HepG2 (cell line): ENCODE data around the gene MED12L. TPM values are rescaled to one million over a fixed set of nuclear protein-coding genes. Genes with fewer than 3 reads are reported as not detected.

Experiments used
- ATAC-seq: fragments of 200-7000 bp; cut with Tn5 transposase; 3 replicates; pipeline ENCODE4 v1.9.1; 2020; ENCODE audit warnings: mild to moderate bottlenecking, moderate library complexity
- BruUV-seq: library from RNA; stranded (reverse); fragments of 400-500 nt; replicated peaks from 2 replicates; lab custom pipeline; 2021; lab: Mats Ljungman, UMichigan
- CTCF ChIA-PET: fragments of 300-600 bp; formaldehyde crosslinking; extraction: SDS; loops from one replicate; lab custom pipeline; 2021; ENCODE audit warnings: low total read pairs, inconsistent platforms, low intra/inter-chr PET ratio; lab: Yijun Ruan, JAX
- POLR2A ChIA-PET: fragments of 350-600 bp; sonication (Branson Sonifier 250); formaldehyde crosslinking; loops from one replicate; lab custom pipeline; 2020; ENCODE audit warnings: antibody characterized with exemption, inconsistent platforms; lab: Yijun Ruan, JAX
- DNase-seq: peaks from one replicate; pipeline ENCODE4 v3.0.0-alpha.2; 2015; ENCODE audit warnings: low spot score
- FAIRE-seq: peaks from 3 replicates; lab custom pipeline; 2011; peaks lifted over from hg19 to GRCh38; lab: Jason Lieb, UNC
- H2AFZ ChIP-seq: one replicate; pipeline ENCODE4 v1.6.1; 2011; ENCODE audit warnings: low read length, inconsistent platforms
- H3K27ac ChIP-seq: fragments of 300-600 bp; 3 replicates; pipeline ENCODE4 v1.8.0; 2011; ENCODE audit warnings: mixed run types, mild to moderate bottlenecking, mixed read lengths, low read length, inconsistent platforms; ENCODE audit not compliant: insufficient read depth; ENCODE audit errors: extremely low read length
- H3K27me3 ChIP-seq, 2 experiments: fragments of 200-600 bp in 1 of 2; 2 replicates in 1 of 2; 3 replicates in 1 of 2; pipeline versions ENCODE4 v1.6.0 to v1.8.0; 2011; ENCODE audit warnings: low read length in 2 of 2, mild to moderate bottlenecking in 2 of 2, moderate library complexity in 2 of 2, inconsistent platforms in 1 of 2; ENCODE audit not compliant: insufficient read depth in 2 of 2, control insufficient read depth in 1 of 2
- H3K36me3 ChIP-seq, 2 experiments: fragments of 200-600 bp in 1 of 2; replicated peaks in 1 of 2; 2 replicates in 1 of 2; 3 replicates in 1 of 2; pipeline versions ENCODE4 v1.5.1 to v1.8.0; 2011; ENCODE audit warnings: low read length in 2 of 2, inconsistent platforms in 1 of 2; ENCODE audit not compliant: insufficient read depth in 2 of 2, control insufficient read depth in 1 of 2
- H3K4me1 ChIP-seq: 2 replicates; pipeline ENCODE4 v1.5.1; 2012; ENCODE audit warnings: low read length, inconsistent platforms; ENCODE audit not compliant: insufficient read depth
- H3K4me2 ChIP-seq: 2 replicates; pipeline ENCODE4 v1.6.0; 2011; ENCODE audit warnings: low read depth, low read length, inconsistent platforms
- H3K4me3 ChIP-seq, 3 experiments: fragments of 200-600 bp in 1 of 3; sonication (generic), shearing (Covaris generic) in 1 of 3; replicated peaks in 1 of 3; 2 replicates each; pipeline ENCODE4 v1.5.1; 2011 to 2016; ENCODE audit warnings: low read length in 3 of 3, inconsistent platforms in 2 of 3, low read depth in 2 of 3, mild to moderate bottlenecking in 2 of 3, control low read depth in 1 of 3, mixed read lengths in 1 of 3; ENCODE audit not compliant: insufficient read depth in 1 of 3
- H3K79me2 ChIP-seq: one replicate; pipeline ENCODE4 v1.6.1; 2011; ENCODE audit warnings: low read length, inconsistent platforms; ENCODE audit not compliant: insufficient read depth
- H3K9ac ChIP-seq: 2 replicates; pipeline ENCODE4 v1.6.0; 2011; ENCODE audit warnings: mild to moderate bottlenecking, low read depth, low read length, inconsistent platforms; ENCODE audit not compliant: insufficient read depth
- H3K9me3 ChIP-seq: 2 replicates; pipeline ENCODE4 v1.5.1; 2012; ENCODE audit warnings: mild to moderate bottlenecking, low read length
- H4K20me1 ChIP-seq: 2 replicates; pipeline ENCODE4 v1.6.0; 2011; ENCODE audit warnings: inconsistent platforms, mild to moderate bottlenecking, low read length, moderate library complexity; ENCODE audit not compliant: insufficient read depth
- HMGA1 ChIP-seq: sonication (generic); formaldehyde crosslinking; conservative IDR thresholded peaks from 2 replicates; pipeline ENCODE4 v1.4.0; 2020; ENCODE audit warnings: missing genetic modification reagents
- HOXA3 ChIP-seq: sonication (generic); formaldehyde crosslinking; IDR thresholded peaks from 2 replicates; pipeline ENCODE4 v1.5.0; 2020; ENCODE audit warnings: missing genetic modification reagents
- HOXA5 ChIP-seq: sonication (generic); formaldehyde crosslinking; IDR thresholded peaks from 2 replicates; pipeline ENCODE4 v1.4.0; 2020; ENCODE audit warnings: missing genetic modification reagents
- PAWR ChIP-seq: sonication (generic); formaldehyde crosslinking; IDR thresholded peaks from 2 replicates; pipeline ENCODE4 v1.4.0; 2020; ENCODE audit warnings: missing genetic modification reagents, mild to moderate bottlenecking, borderline replicate concordance
- SSRP1 ChIP-seq: IDR thresholded peaks from 2 replicates; pipeline ENCODE4 v1.6.1; 2016; ENCODE audit warnings: control low read depth
- ZBTB7B ChIP-seq: sonication (generic); formaldehyde crosslinking; IDR thresholded peaks from 2 replicates; pipeline ENCODE4 v1.4.0; 2020; ENCODE audit warnings: missing genetic modification reagents
- ZMYM2 ChIP-seq: sonication (generic); formaldehyde crosslinking; IDR thresholded peaks from 2 replicates; pipeline ENCODE4 v1.8.0; 2022; ENCODE audit warnings: mild to moderate bottlenecking, missing genetic modification reagents
- ZNF430 ChIP-seq: sonication (generic); formaldehyde crosslinking; IDR thresholded peaks from 2 replicates; pipeline ENCODE4 v1.9.0; 2021; ENCODE audit warnings: mild to moderate bottlenecking, missing genetic modification reagents
- ZNF672 ChIP-seq: sonication (generic); formaldehyde crosslinking; IDR thresholded peaks from 2 replicates; pipeline ENCODE4 v1.8.1; 2022; ENCODE audit warnings: missing genetic modification reagents
- ZNF737 ChIP-seq: sonication (generic); formaldehyde crosslinking; IDR thresholded peaks from 2 replicates; pipeline ENCODE4 v1.5.0; 2020; ENCODE audit warnings: missing genetic modification reagents, mild to moderate bottlenecking, borderline replicate concordance
- WGBS: methylation state at CpG from one replicate; pipeline ENCODE4 v1.1.6; 2017; ENCODE audit warnings: low lambda C conversion rate; 5-methylcytosine and 5-hydroxymethylcytosine counted together
- in situ Hi-C: cut with HindIII; loops from 2 replicates; pipeline ENCODE4 v1.10.0; 2017; ENCODE audit warnings: low pct_unique_long_range_greater_than_20kb; ENCODE audit not compliant: extremely low pct_ligation_motif_present
- intact Hi-C: fragments of 100-400 bp; cut with micrococcal nuclease; formaldehyde crosslinking; loops from one replicate; pipeline ENCODE4 v1.10.0; 2022; ENCODE audit not compliant: unreplicated experiment
- polyA plus RNA-seq, 8 experiments: library from polyadenylated mRNA; depleted of rRNA in 3 of 8; stranded (reverse) in 7 of 8; unstranded in 1 of 8; fragments of >200 nt; fragmentation: Illumina TruSeq in 4 of 8; extraction: Trizol in 4 of 8; gene quantifications; 2 replicates each; pipeline versions ENCODE4 v1.2.1 to v1.2.3, GENCODE V29; 2011 to 2016; ENCODE audit warnings: low read depth in 4 of 8, missing spikeins in 1 of 8, mixed read lengths in 1 of 8; ENCODE audit not compliant: insufficient read depth in 1 of 8
- total RNA-seq, 5 experiments: library from RNA; depleted of rRNA; stranded (reverse); fragments of >200 nt; fragmentation: Illumina TruSeq; extraction: Trizol; gene quantifications; 2 replicates each; pipeline ENCODE4 v1.2.3, GENCODE V29; 2016; ENCODE audit warnings: low read depth in 1 of 5
- TF ChIP-seq, protein P1 (sequence below): sonication (generic); formaldehyde crosslinking; IDR thresholded peaks from 2 replicates; pipeline ENCODE4 v1.9.0; 2021; ENCODE audit warnings: missing genetic modification reagents, borderline replicate concordance
- TF ChIP-seq, protein P2 (sequence below): sonication (generic); formaldehyde crosslinking; IDR thresholded peaks from 2 replicates; pipeline ENCODE4 v1.8.1; 2023; ENCODE audit warnings: mild to moderate bottlenecking, missing genetic modification reagents
- TF ChIP-seq, protein P3 (sequence below): sonication (generic); formaldehyde crosslinking; IDR thresholded peaks from 2 replicates; pipeline ENCODE4 v1.4.0; 2020; ENCODE audit warnings: missing genetic modification reagents
- TF ChIP-seq, protein P4 (sequence below): sonication (generic); formaldehyde crosslinking; conservative IDR thresholded peaks from 2 replicates; pipeline ENCODE4 v1.4.0; 2020; ENCODE audit warnings: missing genetic modification reagents
- TF ChIP-seq, protein P5 (sequence below): sonication (generic); formaldehyde crosslinking; IDR thresholded peaks from 2 replicates; pipeline ENCODE4 v1.4.0; 2020; ENCODE audit warnings: mild to moderate bottlenecking, missing genetic modification reagents

MED12L gene
- total and polyA plus RNA-seq, 2 of the 13 experiments (the other 11 are each of a cell fraction or from before 2014, with no cell fraction given) = 0.07 to 0.64 TPM

DNA sequence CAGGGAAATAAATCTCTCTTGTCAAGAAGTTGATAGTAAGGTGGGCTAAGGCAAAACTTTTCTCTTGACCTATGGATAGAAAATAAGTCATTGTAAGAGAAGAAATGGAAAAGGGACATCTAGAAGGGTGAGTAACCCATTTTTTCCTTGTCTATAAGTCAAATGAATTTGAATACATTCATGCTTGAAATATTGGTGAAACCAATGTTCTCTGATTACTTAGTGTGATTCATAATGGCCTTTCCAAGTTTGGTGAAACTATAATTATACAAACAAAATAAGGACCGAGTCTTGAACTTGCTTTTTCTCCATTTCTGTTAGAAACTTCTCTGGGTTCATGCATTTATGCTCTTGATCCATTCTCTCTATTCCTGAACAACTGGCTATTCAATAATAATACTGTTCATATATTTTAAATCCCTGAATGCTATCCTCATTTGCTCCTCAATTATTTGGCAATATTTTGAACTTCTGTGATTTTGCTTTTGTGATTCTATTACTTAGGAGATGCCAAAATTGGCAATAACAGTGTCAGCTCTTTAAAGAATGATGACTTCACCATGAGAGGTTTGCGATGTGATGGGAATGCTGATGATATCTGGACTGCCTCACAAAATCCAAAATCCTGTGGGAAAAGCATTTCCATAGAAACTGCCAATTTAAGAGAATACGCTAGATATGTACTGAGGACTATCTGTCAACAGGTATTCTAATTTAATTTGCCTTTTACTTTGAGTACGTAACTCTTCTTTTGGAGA is 286.8 kb downstream of the MED12L start:
- in situ Hi-C loops (no loop called here), intact Hi-C loops (no loop called here)
- Histone ChIP-seq H3K9ac (no peak overlapping the region), H3K27me3 (no peaks in the 10 kb centered on the region), H4K20me1 (no peaks in the 10 kb centered on the region), H3K9me3 (no peaks in the 10 kb centered on the region), H3K4me3 (no peak overlapping the region), H3K36me3 (no peaks in the 10 kb centered on the region), H3K27ac (no peak overlapping the region), H3K4me1 (no peaks in the 10 kb centered on the region), H2AFZ (no peak overlapping the region), H3K79me2 (no peaks in the 10 kb centered on the region), H3K4me2 (no peak overlapping the region)
- 27% methylated on average over 4 of the region's 4 CpGs for WGBS
- ChIA-PET POLR2A (no interaction called here), CTCF (no interaction called here)
- FAIRE-seq (no peak), ATAC-seq (no peak), DNase-seq (no peak)
- no TSS peak for BruUV-seq
- TF ChIP-seq HOXA3 (CRISPR knock-in tag) = no peak
- TF ChIP-seq, protein P1, sequence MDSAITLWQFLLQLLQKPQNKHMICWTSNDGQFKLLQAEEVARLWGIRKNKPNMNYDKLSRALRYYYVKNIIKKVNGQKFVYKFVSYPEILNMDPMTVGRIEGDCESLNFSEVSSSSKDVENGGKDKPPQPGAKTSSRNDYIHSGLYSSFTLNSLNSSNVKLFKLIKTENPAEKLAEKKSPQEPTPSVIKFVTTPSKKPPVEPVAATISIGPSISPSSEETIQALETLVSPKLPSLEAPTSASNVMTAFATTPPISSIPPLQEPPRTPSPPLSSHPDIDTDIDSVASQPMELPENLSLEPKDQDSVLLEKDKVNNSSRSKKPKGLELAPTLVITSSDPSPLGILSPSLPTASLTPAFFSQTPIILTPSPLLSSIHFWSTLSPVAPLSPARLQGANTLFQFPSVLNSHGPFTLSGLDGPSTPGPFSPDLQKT (CRISPR knock-in tag) = no peak
- TF ChIP-seq ZBTB7B (CRISPR knock-in tag) = no peak
- TF ChIP-seq, protein P2, sequence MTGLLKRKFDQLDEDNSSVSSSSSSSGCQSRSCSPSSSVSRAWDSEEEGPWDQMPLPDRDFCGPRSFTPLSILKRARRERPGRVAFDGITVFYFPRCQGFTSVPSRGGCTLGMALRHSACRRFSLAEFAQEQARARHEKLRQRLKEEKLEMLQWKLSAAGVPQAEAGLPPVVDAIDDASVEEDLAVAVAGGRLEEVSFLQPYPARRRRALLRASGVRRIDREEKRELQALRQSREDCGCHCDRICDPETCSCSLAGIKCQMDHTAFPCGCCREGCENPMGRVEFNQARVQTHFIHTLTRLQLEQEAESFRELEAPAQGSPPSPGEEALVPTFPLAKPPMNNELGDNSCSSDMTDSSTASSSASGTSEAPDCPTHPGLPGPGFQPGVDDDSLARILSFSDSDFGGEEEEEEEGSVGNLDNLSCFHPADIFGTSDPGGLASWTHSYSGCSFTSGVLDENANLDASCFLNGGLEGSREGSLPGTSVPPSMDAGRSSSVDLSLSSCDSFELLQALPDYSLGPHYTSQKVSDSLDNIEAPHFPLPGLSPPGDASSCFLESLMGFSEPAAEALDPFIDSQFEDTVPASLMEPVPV = no peak
- TF ChIP-seq ZMYM2 = no peak
- TF ChIP-seq, protein P3, sequence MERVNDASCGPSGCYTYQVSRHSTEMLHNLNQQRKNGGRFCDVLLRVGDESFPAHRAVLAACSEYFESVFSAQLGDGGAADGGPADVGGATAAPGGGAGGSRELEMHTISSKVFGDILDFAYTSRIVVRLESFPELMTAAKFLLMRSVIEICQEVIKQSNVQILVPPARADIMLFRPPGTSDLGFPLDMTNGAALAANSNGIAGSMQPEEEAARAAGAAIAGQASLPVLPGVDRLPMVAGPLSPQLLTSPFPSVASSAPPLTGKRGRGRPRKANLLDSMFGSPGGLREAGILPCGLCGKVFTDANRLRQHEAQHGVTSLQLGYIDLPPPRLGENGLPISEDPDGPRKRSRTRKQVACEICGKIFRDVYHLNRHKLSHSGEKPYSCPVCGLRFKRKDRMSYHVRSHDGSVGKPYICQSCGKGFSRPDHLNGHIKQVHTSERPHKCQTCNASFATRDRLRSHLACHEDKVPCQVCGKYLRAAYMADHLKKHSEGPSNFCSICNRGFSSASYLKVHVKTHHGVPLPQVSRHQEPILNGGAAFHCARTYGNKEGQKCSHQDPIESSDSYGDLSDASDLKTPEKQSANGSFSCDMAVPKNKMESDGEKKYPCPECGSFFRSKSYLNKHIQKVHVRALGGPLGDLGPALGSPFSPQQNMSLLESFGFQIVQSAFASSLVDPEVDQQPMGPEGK = no peak
- no peak for TF ChIP-seq ZNF737 (CRISPR knock-in tag)
- TF ChIP-seq PAWR (CRISPR knock-in tag) = no peak
- TF ChIP-seq ZNF672 (CRISPR knock-in tag) = no peak
- TF ChIP-seq, protein P4, sequence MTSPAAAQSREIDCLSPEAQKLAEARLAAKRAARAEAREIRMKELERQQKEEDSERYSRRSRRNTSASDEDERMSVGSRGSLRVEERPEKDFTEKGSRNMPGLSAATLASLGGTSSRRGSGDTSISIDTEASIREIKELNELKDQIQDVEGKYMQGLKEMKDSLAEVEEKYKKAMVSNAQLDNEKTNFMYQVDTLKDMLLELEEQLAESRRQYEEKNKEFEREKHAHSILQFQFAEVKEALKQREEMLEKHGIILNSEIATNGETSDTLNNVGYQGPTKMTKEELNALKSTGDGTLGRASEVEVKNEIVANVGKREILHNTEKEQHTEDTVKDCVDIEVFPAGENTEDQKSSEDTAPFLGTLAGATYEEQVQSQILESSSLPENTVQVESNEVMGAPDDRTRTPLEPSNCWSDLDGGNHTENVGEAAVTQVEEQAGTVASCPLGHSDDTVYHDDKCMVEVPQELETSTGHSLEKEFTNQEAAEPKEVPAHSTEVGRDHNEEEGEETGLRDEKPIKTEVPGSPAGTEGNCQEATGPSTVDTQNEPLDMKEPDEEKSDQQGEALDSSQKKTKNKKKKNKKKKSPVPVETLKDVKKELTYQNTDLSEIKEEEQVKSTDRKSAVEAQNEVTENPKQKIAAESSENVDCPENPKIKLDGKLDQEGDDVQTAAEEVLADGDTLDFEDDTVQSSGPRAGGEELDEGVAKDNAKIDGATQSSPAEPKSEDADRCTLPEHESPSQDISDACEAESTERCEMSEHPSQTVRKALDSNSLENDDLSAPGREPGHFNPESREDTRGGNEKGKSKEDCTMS = no peak
- TF ChIP-seq, protein P5, sequence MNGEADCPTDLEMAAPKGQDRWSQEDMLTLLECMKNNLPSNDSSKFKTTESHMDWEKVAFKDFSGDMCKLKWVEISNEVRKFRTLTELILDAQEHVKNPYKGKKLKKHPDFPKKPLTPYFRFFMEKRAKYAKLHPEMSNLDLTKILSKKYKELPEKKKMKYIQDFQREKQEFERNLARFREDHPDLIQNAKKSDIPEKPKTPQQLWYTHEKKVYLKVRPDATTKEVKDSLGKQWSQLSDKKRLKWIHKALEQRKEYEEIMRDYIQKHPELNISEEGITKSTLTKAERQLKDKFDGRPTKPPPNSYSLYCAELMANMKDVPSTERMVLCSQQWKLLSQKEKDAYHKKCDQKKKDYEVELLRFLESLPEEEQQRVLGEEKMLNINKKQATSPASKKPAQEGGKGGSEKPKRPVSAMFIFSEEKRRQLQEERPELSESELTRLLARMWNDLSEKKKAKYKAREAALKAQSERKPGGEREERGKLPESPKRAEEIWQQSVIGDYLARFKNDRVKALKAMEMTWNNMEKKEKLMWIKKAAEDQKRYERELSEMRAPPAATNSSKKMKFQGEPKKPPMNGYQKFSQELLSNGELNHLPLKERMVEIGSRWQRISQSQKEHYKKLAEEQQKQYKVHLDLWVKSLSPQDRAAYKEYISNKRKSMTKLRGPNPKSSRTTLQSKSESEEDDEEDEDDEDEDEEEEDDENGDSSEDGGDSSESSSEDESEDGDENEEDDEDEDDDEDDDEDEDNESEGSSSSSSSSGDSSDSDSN (CRISPR knock-in tag) = no peak
- no peak for TF ChIP-seq HOXA5 (CRISPR knock-in tag)
- no peak for TF ChIP-seq SSRP1 (CRISPR knock-in tag)
- TF ChIP-seq HMGA1 (CRISPR knock-in tag) = no peak
- TF ChIP-seq ZNF430 = no peak
